Measurements from ENCODE around the gene GCSAM. TPM values are rescaled to one million over a fixed set of nuclear protein-coding genes. Genes with fewer than 3 reads are reported as not detected.
A peak's percentile ranks its signal among the peaks of the same experiment; 100 is the strongest.

GCSAM gene
- polyA plus RNA-seq, 2 of the 4 experiments (the other 2 are of a cell fraction) = not detected

DNA sequence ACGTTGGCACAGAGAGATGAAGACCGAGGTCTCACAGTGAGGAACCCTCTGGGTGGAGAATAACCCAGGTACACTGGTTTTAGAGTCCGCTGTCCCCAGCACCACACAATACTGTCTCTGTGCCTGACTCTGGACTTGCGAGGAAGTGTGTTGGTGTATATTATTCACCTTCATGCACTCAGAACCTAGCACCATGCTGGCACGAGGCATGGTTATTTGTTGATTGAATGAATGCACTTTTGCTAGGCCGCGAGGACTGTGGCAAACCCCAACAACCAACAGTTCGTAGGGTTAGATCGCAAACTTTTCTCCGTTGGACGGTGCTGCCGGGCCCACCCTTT is 47.3 kb downstream of the GCSAM start:
- H3K4me3 ChIP-seq = peak overlapping the region; percentile 58
- ChIA-PET CTCF (interaction anchor here (0.9 to 1.0 kb wide), 2 partner anchors 26 to 440 kb away, joined by 3 to 4 read pairs; no protein-coding TSS in a partner anchor), POLR2A (interaction anchor here (1.0 to 1.7 kb wide), 2 partner anchors 12 to 72 kb away, joined by 3 to 8 read pairs; no protein-coding TSS in a partner anchor)
- H3K4me2 ChIP-seq = peak overlapping the region; percentile 97
- DNase-seq (ENCODE audit: low read depth in 1 of 2, low spot score in 1 of 2) (no peak), FAIRE-seq (no peak), ATAC-seq (peak; percentile 14 to 17; a peak in 4 of 6 replicates)
- 42% methylated on average over 12 of the region's 12 CpGs for WGBS (ENCODE audit: missing lambda C conversion rate)
- TF ChIP-seq ZNF302 (CRISPR knock-in tag; IDR thresholded peaks at IDR 0.05) (no peak), SREBF2 (IDR thresholded peaks at IDR 0.05) (no peak), ZSCAN20 (CRISPR knock-in tag; IDR thresholded peaks at IDR 0.05) (no peak), FOSL2 (IDR thresholded peaks at IDR 0.05) (no peak), FOSL2 (CRISPR knock-in tag; IDR thresholded peaks at IDR 0.05) (no peak), POLR2AphosphoS2 (conservative IDR thresholded peaks at IDR 0.05; ENCODE audit: low read length) (no peak), MAZ (IDR thresholded peaks at IDR 0.05; ENCODE audit: borderline replicate concordance, low read depth, low read length) (no peak), EP300 (IDR thresholded peaks at IDR 0.05) (no peak), ZFP36 (IDR thresholded peaks at IDR 0.05; ENCODE audit: borderline replicate concordance, partially characterized antibody) (no peak), EHMT2 (IDR thresholded peaks at IDR 0.05; ENCODE audit: low read depth) (no peak), HOXB5 (CRISPR knock-in tag; IDR thresholded peaks at IDR 0.05) (no peak), JUN (IDR thresholded peaks at IDR 0.05) (no peak)
- TF ChIP-seq, protein P1, sequence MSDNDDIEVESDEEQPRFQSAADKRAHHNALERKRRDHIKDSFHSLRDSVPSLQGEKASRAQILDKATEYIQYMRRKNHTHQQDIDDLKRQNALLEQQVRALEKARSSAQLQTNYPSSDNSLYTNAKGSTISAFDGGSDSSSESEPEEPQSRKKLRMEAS (IDR thresholded peaks at IDR 0.05) = no peak
- peaks cover 32% of the 10 kb centered on the region for H3K4me1 ChIP-seq
- H3K9me3 ChIP-seq = no peaks in the 10 kb centered on the region
- peak overlapping the region; percentile 69 to 94 for H3K27ac ChIP-seq

DNA sequence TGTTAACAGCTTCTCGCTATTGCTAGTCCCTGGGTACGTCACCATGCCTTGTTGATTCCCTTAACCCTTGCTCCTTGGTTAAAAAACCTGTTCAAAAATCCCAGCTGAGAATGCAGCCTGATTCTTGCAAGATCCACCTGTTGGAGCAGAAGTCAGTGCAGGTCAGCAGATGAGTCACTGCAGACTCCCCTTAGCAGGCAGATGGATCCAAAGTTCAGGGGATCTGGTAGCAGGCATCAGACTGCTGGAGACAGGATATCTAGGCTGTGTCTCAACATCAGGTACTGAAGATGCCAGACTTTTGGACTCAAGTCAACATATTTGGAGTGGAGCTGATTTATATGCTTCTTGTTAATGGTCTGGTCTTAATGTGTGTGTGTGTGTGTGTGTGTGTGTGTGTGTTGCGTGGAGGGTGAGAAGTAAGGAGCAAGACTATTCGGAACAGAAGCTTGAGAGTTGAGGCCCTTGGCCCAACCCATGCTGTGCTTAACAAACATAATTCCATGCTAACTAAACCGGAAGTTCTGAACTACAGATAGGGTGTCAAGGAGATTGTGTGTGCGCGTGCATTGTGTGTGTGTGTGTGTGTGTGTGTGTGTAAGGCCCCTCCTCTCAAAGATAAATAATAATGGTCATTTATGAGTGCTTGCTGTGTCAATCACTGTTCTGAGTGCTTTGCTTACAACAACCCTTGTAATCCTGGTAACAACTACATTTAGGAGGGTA is 47.9 kb downstream of the GCSAM start:
- ATAC-seq = peak; percentile 23 to 24; a peak in 2 of 6 replicates
- H3K4me1 ChIP-seq = peaks cover 32% of the 10 kb centered on the region
- H3K27ac ChIP-seq = peak overlapping the region; percentile 69 to 94; a peak in 5 of 6 replicates
- ChIA-PET POLR2A (interaction anchor here (1.0 kb wide), 1 partner anchor 71 kb away, joined by 3 read pairs; no protein-coding TSS in a partner anchor), CTCF (interaction anchor here (0.9 kb wide), 1 partner anchor 26 kb away, joined by 3 read pairs; no protein-coding TSS in a partner anchor)
- H3K4me2 ChIP-seq = peak overlapping the region; percentile 97
- no peak for FAIRE-seq
- H3K9me3 ChIP-seq = no peaks in the 10 kb centered on the region
- WGBS (ENCODE audit: missing lambda C conversion rate) = 85% methylated on average over 7 of the region's 7 CpGs
- H3K4me3 ChIP-seq = peak overlapping the region; percentile 58
- TF ChIP-seq FOSL2 (IDR thresholded peaks at IDR 0.05) = peak; percentile 16; the same call in 1 of the 2 replicates
- no peak for TF ChIP-seq FOSL2 (CRISPR knock-in tag; IDR thresholded peaks at IDR 0.05)
- TF ChIP-seq, protein P2, sequence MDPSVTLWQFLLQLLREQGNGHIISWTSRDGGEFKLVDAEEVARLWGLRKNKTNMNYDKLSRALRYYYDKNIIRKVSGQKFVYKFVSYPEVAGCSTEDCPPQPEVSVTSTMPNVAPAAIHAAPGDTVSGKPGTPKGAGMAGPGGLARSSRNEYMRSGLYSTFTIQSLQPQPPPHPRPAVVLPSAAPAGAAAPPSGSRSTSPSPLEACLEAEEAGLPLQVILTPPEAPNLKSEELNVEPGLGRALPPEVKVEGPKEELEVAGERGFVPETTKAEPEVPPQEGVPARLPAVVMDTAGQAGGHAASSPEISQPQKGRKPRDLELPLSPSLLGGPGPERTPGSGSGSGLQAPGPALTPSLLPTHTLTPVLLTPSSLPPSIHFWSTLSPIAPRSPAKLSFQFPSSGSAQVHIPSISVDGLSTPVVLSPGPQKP (IDR thresholded peaks at IDR 0.05; ENCODE audit: low read depth, low read length) = no peak
- TF ChIP-seq TP53 (CRISPR knock-in tag; IDR thresholded peaks at IDR 0.05) = no peak
- no peak for TF ChIP-seq FOXS1 (CRISPR knock-in tag; IDR thresholded peaks at IDR 0.05)
- DNase-seq (ENCODE audit: low read depth in 1 of 2, low spot score in 1 of 2) = peak in 1 of 2 experiments; percentile 55

DNA sequence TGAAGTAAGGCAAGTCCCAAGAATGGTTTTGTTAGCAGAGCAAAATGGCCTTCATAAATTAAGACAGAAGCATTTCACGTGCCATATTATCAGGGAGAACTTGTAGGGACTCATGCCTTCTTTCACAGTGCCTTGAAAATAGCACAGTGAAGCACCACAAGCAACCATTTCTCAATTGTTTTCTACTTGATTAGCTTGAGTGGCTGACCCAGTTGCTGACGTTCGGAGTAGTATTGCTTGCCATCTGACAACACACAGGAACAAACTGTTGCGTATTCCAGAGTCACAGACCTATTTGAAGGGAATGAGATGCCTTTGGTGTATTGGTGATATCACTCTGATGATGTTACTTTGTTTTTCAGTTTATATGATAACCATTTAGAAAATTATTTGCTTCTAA is 49.8 kb downstream of the GCSAM start:
- TF ChIP-seq HOXA7 (CRISPR knock-in tag; IDR thresholded peaks at IDR 0.05) (no peak), HDAC2 (IDR thresholded peaks at IDR 0.05) (no peak), NR3C1 (IDR thresholded peaks at IDR 0.05) (no peak), EHF (CRISPR knock-in tag; IDR thresholded peaks at IDR 0.05) (no peak), FOSB (CRISPR knock-in tag; IDR thresholded peaks at IDR 0.05) (no peak), RARB (CRISPR knock-in tag; IDR thresholded peaks at IDR 0.05) (no peak)
- FAIRE-seq (no peak), DNase-seq (ENCODE audit: low read depth in 1 of 2, low spot score in 1 of 2) (no peak), ATAC-seq (no peak)
- Histone ChIP-seq H3K9me3 (no peaks in the 10 kb centered on the region), H3K27ac (no peak overlapping the region), H3K4me1 (peaks cover 27% of the 10 kb centered on the region), H3K4me2 (no peak overlapping the region), H3K4me3 (no peak overlapping the region)
- POLR2A ChIA-PET = no interaction called here
- 93% methylated on average over 4 of the region's 4 CpGs for WGBS (ENCODE audit: missing lambda C conversion rate)
- CTCF ChIA-PET = no interaction called here
